Neuronal stem cell (in vitro differentiated cells): Measurements from ENCODE around the gene VSIG8. TPM values are rescaled to one million over a fixed set of nuclear protein-coding genes. Genes with fewer than 3 reads are reported as not detected.

ENCODE experiments used
- DNase-seq: peaks from one replicate; pipeline ENCODE4 v3.0.0-alpha.2; 2013; ENCODE audit warnings: low spot score
- H2AFZ ChIP-seq: one replicate; pipeline ENCODE4 v1.6.1; 2013; ENCODE audit warnings: mild to moderate bottlenecking, low read length, inconsistent platforms
- H2AK5ac ChIP-seq: 2 replicates; pipeline ENCODE4 v1.6.1; 2013; ENCODE audit warnings: low read depth, mild to moderate bottlenecking, inconsistent platforms, low read length, moderate library complexity, mixed read lengths
- H2BK120ac ChIP-seq: 2 replicates; pipeline ENCODE4 v1.6.1; 2013; ENCODE audit warnings: low read depth, mild to moderate bottlenecking, inconsistent platforms, low read length, moderate library complexity, mixed read lengths
- H2BK12ac ChIP-seq: one replicate; pipeline ENCODE4 v1.6.1; 2013; ENCODE audit warnings: low read length, inconsistent platforms
- H2BK15ac ChIP-seq: 2 replicates; pipeline ENCODE4 v1.6.1; 2013; ENCODE audit warnings: mild to moderate bottlenecking, low read length, inconsistent platforms, mixed read lengths
- H2BK5ac ChIP-seq: one replicate; pipeline ENCODE4 v1.6.1; 2013; ENCODE audit warnings: inconsistent platforms, mild to moderate bottlenecking, low read length, moderate library complexity
- H3K14ac ChIP-seq: one replicate; pipeline ENCODE4 v1.6.1; 2013; ENCODE audit warnings: low read length, inconsistent platforms
- H3K18ac ChIP-seq: 2 replicates; pipeline ENCODE4 v1.6.1; 2013; ENCODE audit warnings: low read length, inconsistent platforms
- H3K23ac ChIP-seq: 2 replicates; pipeline ENCODE4 v1.6.1; 2013; ENCODE audit warnings: low read depth, mild to moderate bottlenecking, mixed read lengths, low read length, inconsistent platforms; ENCODE audit not compliant: poor library complexity
- H3K27ac ChIP-seq: replicated peaks from 3 replicates; pipeline ENCODE4 v1.5.1; 2013; ENCODE audit warnings: low read length, inconsistent platforms
- H3K27me3 ChIP-seq, 3 experiments: 2 replicates each; pipeline ENCODE4 v1.6.1; 2013; ENCODE audit warnings: low read length in 3 of 3, mild to moderate bottlenecking in 2 of 3, inconsistent platforms in 1 of 3, low read depth in 1 of 3, mixed read lengths in 1 of 3, moderate library complexity in 1 of 3; ENCODE audit not compliant: control insufficient read depth in 3 of 3, insufficient read depth in 3 of 3
- H3K36me3 ChIP-seq, 2 donors: replicated peaks in 1 of 2; 2 replicates each; pipeline ENCODE4 v1.6.1; 2013; ENCODE audit warnings: low read length in 2 of 2; ENCODE audit not compliant: control insufficient read depth in 2 of 2, insufficient read depth in 2 of 2
- H3K4ac ChIP-seq: 2 replicates; pipeline ENCODE4 v1.6.1; 2013; ENCODE audit warnings: inconsistent platforms, mild to moderate bottlenecking, low read length, moderate library complexity
- H3K4me1 ChIP-seq, 2 donors: 1 replicate in 1 of 2; 2 replicates in 1 of 2; pipeline ENCODE4 v1.6.1; 2013; ENCODE audit warnings: low read length in 2 of 2, low read depth in 1 of 2; ENCODE audit not compliant: control insufficient read depth in 2 of 2, insufficient read depth in 1 of 2
- H3K4me2 ChIP-seq: one replicate; pipeline ENCODE4 v1.6.1; 2013; ENCODE audit warnings: mild to moderate bottlenecking, low read length, inconsistent platforms; ENCODE audit not compliant: insufficient read depth, poor library complexity, severe bottlenecking
- H3K4me3 ChIP-seq, 2 donors: 2 replicates each; pipeline ENCODE4 v1.5.1; 2013; ENCODE audit warnings: low read length in 2 of 2, mild to moderate bottlenecking in 2 of 2, inconsistent platforms in 1 of 2, moderate library complexity in 1 of 2
- H3K79me1 ChIP-seq: one replicate; pipeline ENCODE4 v1.6.1; 2013; ENCODE audit warnings: low read depth, mild to moderate bottlenecking, inconsistent platforms, low read length, moderate library complexity
- H3K9ac ChIP-seq: one replicate; pipeline ENCODE4 v1.6.1; 2013; ENCODE audit warnings: mild to moderate bottlenecking, low read depth, low read length, inconsistent platforms; ENCODE audit not compliant: poor library complexity
- H3K9me3 ChIP-seq, 2 donors: replicated peaks in 1 of 2; 2 replicates each; pipeline versions ENCODE3 to v1.6.1; 2013; ENCODE audit warnings: low read length in 2 of 2, mild to moderate bottlenecking in 2 of 2, inconsistent platforms in 1 of 2, low read depth in 1 of 2, mixed read lengths in 1 of 2, moderate library complexity in 1 of 2; ENCODE audit not compliant: control insufficient read depth in 2 of 2, insufficient read depth in 1 of 2
- H4K8ac ChIP-seq: one replicate; pipeline ENCODE4 v1.6.1; 2013; ENCODE audit warnings: low read depth, mild to moderate bottlenecking, inconsistent platforms, low read length, moderate library complexity
- H4K91ac ChIP-seq: one replicate; pipeline ENCODE4 v1.6.1; 2013; ENCODE audit warnings: low read length, low read depth, mild to moderate bottlenecking, inconsistent platforms; ENCODE audit not compliant: poor library complexity
- WGBS, 2 donors: extraction: QIAGEN DNeasy Blood & Tissue Kit; methylation state at CpG; one replicate each; pipeline ENCODE4 v1.1.7; 2013; ENCODE audit warnings: missing lambda C conversion rate in 2 of 2, mixed read lengths in 1 of 2; ENCODE audit not compliant: insufficient read length in 2 of 2, insufficient replicate concordance in 1 of 2; ENCODE audit errors: extremely low coverage in 2 of 2; 5-methylcytosine and 5-hydroxymethylcytosine counted together
- small RNA-seq: library from polyadenylated mRNA; stranded (forward); fragments of <200 nt; extraction: miRNeasy Mini kit (QIAGEN cat#:217004); gene quantifications from one replicate; pipeline ENCODE3, GENCODE V24; 2013; ENCODE audit not compliant: insufficient read depth

Gene VSIG8

GRCh38 chr1:159817276-159818041 is 45.0 kb downstream of the VSIG8 start:
- Histone ChIP-seq H2AFZ (no peak overlapping the region), H3K9ac (no peak overlapping the region), H4K91ac (no peak overlapping the region), H2BK15ac (no peak overlapping the region), H3K4me3 (no peak overlapping the region), H3K14ac (no peak overlapping the region), H3K36me3 (no peaks in the 10 kb centered on the region), H3K4me2 (no peak overlapping the region), H3K4me1 (no peaks in the 10 kb centered on the region), H3K23ac (no peak overlapping the region), H2BK12ac (no peak overlapping the region), H3K4ac (no peak overlapping the region), H3K18ac (no peak overlapping the region), H3K27me3 (peaks cover 0 to 19% (median 0%) of the 10 kb centered on the region in 3 experiments), H4K8ac (no peak overlapping the region), H3K9me3 (no peaks in the 10 kb centered on the region), H2BK5ac (no peak overlapping the region), H2AK5ac (no peak overlapping the region), H3K27ac (no peak overlapping the region), H2BK120ac (no peak overlapping the region), H3K79me1 (no peaks in the 10 kb centered on the region)
- WGBS, 2 donors, result no CpG with 5 or more reads among the region's 11 CpGs
- DNase-seq, result no peak

GRCh38 chr1:159815926-159816325 is 46.5 kb downstream of the VSIG8 start:
- Histone ChIP-seq H3K79me1 (no peaks in the 10 kb centered on the region), H2BK15ac (no peak overlapping the region), H2AK5ac (no peak overlapping the region), H4K91ac (no peak overlapping the region), H4K8ac (no peak overlapping the region), H3K27ac (no peak overlapping the region), H3K36me3 (no peaks in the 10 kb centered on the region), H2AFZ (no peak overlapping the region), H3K4me1 (no peaks in the 10 kb centered on the region), H3K4ac (no peak overlapping the region), H2BK12ac (no peak overlapping the region), H3K4me2 (no peak overlapping the region), H3K23ac (no peak overlapping the region), H3K9ac (no peak overlapping the region), H2BK5ac (no peak overlapping the region), H3K27me3 (peaks cover 0 to 15% (median 0%) of the 10 kb centered on the region in 3 experiments), H3K18ac (no peak overlapping the region), H3K14ac (no peak overlapping the region), H3K9me3 (no peaks in the 10 kb centered on the region), H2BK120ac (no peak overlapping the region), H3K4me3 (no peak overlapping the region)
- no peak for DNase-seq
- WGBS, 2 donors, result no CpG with 5 or more reads among the region's 8 CpGs

DNA sequence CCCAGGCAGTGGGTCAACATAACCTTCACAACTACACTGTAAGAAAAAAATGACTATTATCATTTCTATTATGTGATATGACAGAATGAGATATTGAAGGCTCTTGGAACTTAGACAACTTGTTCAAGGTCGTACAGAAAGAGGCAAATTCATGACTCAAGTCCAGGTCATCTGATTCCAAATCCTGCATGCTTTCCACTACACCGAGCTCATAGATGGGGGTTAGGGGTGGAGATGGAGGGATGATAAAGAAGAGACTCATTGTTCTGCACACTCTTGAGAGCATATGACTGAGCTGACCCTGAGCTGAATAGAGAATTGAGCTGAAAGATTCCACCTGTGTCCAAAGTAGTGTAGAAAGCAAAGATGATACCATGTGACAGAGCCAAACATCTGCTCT is 57.5 kb downstream of the VSIG8 start:
- Histone ChIP-seq H4K8ac (no peak overlapping the region), H3K23ac (no peak overlapping the region), H2BK120ac (no peak overlapping the region), H3K18ac (no peak overlapping the region), H3K9ac (no peak overlapping the region), H2AFZ (no peak overlapping the region), H3K4ac (no peak overlapping the region), H2AK5ac (no peak overlapping the region), H3K36me3 (no peaks in the 10 kb centered on the region), H3K27ac (no peak overlapping the region), H3K9me3 (no peaks in the 10 kb centered on the region), H3K4me2 (no peak overlapping the region), H2BK5ac (no peak overlapping the region), H3K4me3 (no peak overlapping the region), H2BK15ac (no peak overlapping the region), H3K27me3 (peaks cover 0 to 32% (median 0%) of the 10 kb centered on the region in 3 experiments), H3K79me1 (peaks cover 3% of the 10 kb centered on the region), H3K14ac (no peak overlapping the region), H3K4me1 (no peaks in the 10 kb centered on the region), H2BK12ac (no peak overlapping the region), H4K91ac (no peak overlapping the region)
- no CpG with 5 or more reads among the region's 2 CpGs for WGBS, 2 donors
- DNase-seq, result no peak

Small RNAs within 50 kb of the gene (small RNA-seq; reads per million reads assigned to genes)
- gene MIR4259 (not detected), gene RF00570 (not detected)
